GM19099 (cell line): Measurements from ENCODE around the gene SAV1.

Experiments used
- POLR2A ChIP-seq: IDR thresholded peaks from 3 replicates; pipeline ENCODE4 v1.6.1; 2011; ENCODE audit warnings: low read depth; ENCODE audit not compliant: insufficient read length; ENCODE audit errors: extremely low read depth

SAV1 gene

DNA sequence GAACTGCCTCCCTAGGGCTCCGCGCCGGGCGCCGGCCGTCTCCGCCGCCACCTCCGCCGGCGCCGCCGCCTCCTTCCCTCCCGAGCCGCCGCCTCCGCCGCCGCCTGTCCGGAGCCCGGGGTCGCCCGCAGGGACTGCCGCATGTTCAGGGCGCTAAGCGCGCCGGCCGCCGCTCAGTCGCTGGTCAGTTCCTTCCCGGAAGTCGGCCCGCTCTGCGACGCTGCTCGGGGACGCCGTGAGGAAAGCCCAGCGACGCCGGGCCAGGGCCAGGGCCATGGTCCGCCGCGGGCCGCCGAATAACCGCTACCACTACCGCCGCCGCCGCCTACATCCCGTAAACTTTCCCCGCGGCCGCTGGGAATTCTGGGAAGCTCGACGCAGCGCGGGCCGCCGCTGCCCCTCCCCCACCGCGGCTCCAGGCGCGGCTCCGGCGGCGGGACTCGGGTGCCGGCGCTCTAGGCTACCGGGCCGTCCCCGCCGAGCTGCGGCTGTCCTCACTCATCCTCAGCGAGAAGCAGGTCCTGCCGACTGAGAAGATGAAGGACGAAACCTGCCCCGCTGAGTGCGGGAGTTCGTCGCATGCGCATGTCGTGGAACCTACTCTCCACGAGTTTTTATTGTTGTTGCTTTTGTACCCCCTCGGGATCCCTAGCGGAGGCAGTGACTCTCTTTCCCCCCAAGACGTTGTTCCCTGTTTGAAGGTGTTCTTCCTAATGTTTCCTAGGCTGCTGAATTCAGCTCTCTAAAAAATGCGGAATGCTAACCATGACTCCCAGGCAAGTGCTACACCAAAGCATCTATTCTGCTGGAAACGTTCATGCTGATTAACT is at the start of gene SAV1:
TSS of gene SAV1 (minus strand) at position 311 of the 830 bp plus-strand sequence. CDS start 339 bp downstream, outside the sequence.
- TF ChIP-seq POLR2A, result peak; percentile 85

DNA sequence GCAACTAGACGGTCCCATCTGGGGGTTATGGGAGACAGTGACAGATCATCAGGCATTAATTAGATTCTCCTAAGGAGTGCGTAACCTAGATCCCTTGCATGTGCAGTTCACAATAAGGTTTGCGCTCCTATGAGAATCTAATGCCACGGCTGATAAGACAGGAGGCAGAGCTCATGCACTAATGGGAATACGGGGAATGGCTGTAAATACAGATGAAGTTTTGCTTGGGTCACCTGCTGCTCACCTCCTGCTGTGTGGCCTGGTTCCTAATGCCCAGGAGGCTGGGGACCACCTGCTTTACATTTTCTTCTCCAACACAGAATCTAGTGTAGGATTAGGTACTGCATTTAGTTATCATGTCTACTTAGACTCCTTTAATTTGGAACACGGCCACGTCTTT is 49.7 kb upstream of the SAV1 start:
- TF ChIP-seq POLR2A, result no peak

DNA sequence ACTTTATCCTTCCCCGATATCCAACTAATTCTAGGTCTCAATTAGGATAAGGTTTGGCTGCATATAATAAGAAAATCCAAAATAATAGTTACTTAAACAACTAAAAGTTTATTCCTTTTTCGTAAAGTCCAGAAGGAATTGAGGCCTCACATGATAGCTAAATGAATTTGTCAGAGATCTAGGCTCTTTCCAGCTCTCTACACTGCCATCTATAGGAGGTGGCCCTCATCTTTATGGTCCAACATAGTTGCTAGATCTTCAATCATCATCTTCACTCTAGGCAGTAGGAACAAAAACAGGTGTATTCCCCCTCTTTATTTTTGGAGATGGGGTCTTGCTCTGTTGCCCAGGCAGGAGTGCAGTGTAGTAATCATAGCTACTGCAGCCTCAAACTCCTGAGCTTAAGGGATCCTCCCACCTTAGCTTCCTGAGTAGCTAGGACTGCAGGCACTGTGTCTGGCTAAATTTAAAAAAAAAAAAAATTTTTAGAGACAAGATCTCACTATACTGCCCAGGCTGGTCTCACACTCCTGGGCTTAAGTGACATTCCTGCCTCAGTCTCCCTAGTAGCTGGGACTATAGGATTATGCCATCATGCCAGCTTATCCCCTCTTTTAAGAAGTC is 46.5 kb upstream of the SAV1 start:
- TF ChIP-seq POLR2A, result no peak

DNA sequence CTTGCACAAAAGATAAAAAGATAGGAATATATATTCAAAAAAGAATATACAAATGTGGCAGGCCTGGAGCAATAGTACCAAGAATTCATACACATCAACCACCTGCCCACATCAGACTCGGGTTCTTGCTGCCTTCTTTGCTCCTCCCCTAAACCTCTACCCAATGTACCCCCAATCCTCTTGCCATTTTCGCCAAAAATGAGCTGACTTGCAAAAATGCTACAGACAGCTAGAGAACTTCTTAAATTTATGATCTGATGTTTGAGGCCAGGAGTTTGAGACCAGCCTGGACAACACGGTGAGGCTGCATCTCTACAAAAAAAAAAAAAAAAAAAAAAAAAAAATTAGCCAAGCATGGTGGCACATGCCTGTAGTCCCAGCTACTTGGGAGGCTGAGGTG is 42.9 kb upstream of the SAV1 start:
- no peak for TF ChIP-seq POLR2A

DNA sequence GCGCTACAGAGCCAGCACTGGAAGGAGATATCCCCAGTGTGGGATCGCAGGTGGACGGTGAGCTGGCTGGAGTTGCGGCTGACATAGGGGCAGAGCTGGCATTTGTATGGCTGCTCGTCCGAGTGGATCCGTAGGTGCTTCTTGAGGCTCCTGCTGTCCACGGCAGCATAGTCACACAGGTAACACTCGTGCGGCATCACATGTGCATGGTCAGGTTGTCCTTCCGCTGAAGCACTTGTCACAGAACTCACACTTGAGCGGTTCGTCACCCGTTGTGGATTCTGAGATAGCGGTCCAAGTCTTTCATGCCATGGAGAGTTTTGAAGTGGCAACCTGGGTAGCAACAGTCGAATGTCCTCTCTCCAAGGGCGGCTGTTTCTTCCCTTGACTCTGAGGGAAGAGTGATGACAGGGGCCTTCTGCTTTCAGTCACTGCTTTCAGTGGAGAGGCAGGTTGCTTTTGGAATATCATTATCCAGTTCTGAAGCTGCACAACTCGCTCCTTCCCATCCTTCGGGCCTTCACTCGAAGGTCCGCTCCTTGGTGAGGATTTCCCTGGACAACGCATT is 37.0 kb upstream of the SAV1 start:
- TF ChIP-seq POLR2A, result no peak

DNA sequence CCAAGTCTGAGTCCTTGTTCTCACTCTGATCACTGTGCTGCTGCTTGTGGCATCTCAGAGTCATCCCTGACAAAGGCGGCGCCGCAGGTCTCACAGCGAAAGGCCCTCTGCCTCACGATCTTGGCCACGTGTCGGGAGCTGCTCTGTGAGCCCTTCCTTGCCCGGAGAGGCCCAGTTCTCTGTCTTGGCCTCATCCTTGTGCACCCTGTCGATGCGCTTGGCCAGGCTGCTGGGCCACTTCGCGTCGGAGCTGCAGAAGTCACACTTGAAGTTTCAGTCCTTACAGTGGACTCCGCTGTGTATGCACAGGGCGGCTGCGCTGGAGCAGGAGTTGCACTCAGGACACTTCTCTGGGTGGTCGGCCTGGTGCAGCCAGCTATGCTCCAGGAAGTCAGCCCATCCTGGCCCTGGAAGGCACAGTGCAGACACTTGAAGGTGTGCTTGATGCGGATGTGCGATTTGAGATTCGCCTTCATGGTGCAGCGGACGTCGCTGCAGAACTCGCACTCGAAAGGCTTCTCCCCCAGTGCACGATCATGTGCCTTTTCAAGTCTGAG is 36.4 kb upstream of the SAV1 start:
- TF ChIP-seq POLR2A, result no peak

DNA sequence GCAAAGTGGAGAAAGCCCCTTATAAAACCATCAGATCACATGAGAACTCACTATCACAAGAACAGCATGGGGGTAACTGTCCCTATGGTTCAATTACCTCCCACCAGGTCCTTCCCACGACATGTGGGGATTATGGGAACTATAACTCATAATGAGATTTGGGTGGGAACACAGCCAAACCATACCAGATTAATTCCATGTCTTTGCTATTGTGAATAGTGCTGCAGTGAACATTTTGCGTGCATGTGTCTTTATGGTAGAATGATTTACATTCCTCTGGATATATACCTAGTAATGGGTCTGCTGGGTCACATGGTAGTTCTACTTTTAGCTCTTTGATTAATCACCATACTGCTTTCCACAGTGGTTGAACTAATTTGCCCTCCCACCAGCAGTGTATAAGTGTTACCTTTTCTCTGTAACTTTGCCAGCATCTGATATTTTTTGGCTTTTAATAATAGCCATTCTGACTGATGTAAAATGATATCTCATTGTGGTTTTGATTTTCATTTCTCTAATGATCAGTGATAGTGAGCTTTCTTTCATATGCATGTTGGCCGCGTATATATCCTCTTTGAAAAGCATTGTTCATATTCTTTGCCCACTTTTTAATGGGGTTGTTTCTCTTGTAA is 29.7 kb upstream of the SAV1 start:
- TF ChIP-seq POLR2A, result no peak

DNA sequence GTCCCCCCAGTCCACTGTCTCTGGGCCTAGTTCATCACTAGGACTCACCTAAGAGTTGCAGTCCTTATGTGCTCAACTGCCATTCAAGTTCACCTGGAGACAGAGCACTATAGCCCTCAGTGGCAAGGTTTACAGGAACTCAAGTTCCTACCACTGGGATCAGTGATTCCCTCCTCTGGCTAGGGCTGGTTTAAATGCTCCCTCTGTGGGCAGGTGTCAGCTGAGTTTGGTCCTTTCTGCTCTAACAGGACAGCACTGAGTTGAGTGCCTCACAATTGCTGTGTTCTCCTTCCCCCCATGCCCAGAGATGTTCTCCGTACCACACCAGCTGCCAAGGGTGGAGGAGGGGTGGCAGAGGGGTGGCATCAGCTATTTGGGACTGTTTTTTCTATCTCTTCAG is 20.8 kb upstream of the SAV1 start:
- TF ChIP-seq POLR2A, result no peak

DNA sequence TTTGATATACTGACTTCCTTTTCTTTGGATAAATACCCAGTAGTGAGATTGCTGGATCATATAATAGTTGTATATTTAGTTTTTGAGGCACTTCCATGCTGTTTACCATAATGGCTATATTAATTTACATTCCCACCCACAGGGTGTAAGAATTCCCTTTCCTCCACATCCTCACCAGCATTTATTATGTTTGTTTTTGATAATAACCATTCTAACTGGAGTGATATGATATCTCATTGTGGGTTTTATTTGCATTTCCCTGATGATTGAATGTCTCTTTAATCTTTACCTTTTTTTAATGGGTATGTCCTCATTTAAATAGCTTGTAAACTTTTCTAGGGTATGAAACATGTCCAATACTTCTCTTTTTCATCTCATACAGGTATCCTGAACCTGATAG is 11.6 kb upstream of the SAV1 start:
- no peak for TF ChIP-seq POLR2A

DNA sequence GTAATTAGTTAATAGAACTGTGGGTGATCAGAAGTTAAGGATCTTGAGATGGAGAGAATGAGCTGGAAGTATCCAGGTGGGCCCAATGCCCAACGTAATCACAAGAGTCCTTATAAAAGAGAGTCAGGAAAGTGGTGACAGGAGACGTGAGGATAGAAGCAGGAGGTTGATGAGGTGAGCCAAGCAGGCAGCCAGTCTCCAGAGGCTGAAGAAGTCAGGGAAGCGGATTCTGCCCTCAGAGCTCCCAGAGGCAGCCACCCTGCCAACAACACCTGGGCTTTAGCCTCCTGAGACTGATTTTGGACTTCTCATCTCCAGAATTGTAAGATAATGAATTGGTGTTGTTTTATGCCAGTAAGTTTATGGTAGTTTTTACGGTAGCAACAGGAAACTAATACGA is 10.1 kb upstream of the SAV1 start:
- no peak for TF ChIP-seq POLR2A

DNA sequence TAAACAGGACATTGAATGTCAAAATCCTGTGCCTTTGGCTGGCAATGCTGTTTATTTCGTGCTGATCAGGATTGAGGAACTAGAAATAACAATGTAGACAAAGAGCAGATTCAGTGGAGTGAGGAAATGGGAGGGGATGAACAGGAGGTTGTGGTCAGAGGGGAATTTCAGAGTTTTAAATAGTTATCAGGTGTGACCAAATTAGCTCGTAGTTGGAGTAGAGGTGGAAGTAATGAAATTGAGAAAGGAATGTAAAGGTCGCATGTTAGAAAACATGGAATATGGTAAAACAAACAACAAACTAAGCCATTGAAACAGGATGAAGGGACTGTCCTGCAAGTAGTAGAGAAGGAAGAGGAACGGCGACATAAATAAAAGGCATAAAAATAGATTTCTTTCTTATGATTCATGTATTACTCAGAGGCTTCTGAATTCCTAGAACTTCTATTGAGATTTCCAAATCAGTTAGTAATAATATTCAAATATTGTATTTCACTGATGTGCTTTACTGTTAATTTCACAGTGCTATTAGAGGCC is 9.5 kb upstream of the SAV1 start:
- no peak for TF ChIP-seq POLR2A

DNA sequence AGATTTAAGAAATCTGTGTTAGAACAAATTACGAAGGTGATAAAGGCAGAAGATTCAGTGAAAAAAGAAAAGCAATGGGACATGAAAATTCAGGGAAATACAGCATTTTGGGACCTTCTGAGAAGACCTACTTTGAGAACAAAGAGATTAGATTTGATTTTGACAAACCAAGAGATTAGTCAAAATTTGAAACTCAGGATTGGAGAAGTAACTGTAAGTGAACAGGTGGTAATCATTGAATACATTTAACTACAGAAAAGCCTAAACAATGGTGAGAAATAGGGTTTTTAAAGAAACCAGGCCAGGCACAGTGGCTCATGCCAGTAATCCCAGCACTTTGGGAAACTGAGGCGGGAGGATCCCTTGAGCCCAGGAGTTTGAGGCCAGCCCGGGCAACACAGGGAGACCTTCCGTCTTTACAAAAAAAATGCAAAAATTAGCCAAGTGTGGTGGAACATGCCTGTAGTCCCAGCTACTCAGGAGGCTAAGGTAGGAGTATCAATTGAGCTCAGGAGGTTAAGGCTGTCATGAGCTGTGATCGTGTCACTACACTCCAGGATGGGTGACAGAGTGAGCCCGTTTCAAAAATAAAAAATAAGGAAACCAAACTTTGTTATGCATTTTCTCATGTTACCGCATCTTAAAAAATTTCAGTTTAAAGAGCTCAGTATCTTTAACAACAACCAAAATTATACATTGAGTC is 8.9 kb upstream of the SAV1 start:
- TF ChIP-seq POLR2A, result no peak

DNA sequence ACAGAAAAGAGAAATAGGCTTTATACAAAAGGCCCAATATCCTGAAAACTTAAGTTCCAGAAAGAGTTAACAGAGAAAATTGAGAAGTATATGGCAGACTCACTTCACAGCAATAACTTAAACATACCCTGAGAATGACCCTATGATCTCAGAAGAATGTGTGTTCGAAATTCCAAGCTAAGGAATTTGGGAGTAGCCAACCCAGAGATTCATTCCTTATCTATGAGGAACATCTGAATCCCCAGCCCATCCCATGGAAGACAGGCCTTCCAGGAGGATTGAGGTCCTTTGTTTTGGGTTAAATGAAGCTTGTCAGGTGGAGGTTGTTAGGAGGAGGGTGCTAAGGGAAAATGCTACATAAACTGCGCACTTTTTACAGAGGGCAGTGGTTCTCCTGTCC is 7.5 kb upstream of the SAV1 start:
- TF ChIP-seq POLR2A, result no peak

DNA sequence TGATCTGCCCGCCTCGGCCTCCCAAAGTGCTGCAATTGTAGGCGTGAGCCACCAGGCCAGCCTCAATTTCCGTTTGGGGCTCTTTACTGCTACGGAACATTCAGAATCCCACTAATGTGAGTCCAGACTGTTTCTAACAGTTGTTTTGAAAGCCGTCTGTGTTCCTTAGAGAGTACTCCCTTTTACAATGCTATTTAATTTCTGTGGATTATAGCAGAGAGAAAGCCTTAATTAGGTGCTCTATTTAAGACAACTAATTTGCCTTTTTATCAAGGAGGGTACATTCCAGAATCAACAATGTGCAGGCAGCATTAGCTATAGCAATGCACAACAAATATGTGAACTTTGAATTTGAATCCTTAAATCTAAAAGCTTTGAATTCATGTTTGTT is 2.8 kb upstream of the SAV1 start:
- no peak for TF ChIP-seq POLR2A
